ENCODE results near the gene TOGARAM2.

The TOGARAM2 gene

DNA sequence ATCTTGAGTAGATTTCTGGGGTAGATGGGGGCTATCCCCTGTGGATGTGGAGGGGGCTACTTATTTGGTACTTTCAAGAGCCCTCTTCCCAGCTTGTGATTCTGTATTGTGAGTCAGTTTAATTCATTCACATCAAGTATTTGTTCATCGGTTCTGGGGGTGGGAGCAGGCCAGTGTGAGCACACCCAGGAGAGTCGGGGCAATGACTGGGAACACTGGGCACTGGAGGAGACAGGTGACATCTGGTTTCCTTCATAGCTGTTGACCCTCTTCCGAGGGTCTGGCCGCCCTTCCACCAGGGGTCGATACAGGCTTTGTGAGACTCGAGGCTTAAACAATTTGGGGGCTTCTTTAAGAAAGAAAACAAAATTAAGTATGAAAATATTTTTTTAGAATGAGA, 2.5 kb upstream of the TOGARAM2 start:
- Histone ChIP-seq H3K4me2 (ENCODE audit: low read length) (no peak overlapping the region), H3K27ac (no peak overlapping the region), H3K36me3 (ENCODE audit: control insufficient read depth, insufficient read depth, low read length) (no peaks in the 10 kb centered on the region), H2AFZ (no peak overlapping the region), H3K4me3 (ENCODE audit: low read depth, low read length) (no peak overlapping the region), H3K27me3 (ENCODE audit: control insufficient read depth, insufficient read depth, low read length) (no peaks in the 10 kb centered on the region), H3K9me3 (ENCODE audit: control insufficient read depth, low read length) (no peaks in the 10 kb centered on the region), H3K79me2 (no peaks in the 10 kb centered on the region), H3K9ac (no peak overlapping the region), H3K4me1 (no peaks in the 10 kb centered on the region)
- TF ChIP-seq, protein P1, sequence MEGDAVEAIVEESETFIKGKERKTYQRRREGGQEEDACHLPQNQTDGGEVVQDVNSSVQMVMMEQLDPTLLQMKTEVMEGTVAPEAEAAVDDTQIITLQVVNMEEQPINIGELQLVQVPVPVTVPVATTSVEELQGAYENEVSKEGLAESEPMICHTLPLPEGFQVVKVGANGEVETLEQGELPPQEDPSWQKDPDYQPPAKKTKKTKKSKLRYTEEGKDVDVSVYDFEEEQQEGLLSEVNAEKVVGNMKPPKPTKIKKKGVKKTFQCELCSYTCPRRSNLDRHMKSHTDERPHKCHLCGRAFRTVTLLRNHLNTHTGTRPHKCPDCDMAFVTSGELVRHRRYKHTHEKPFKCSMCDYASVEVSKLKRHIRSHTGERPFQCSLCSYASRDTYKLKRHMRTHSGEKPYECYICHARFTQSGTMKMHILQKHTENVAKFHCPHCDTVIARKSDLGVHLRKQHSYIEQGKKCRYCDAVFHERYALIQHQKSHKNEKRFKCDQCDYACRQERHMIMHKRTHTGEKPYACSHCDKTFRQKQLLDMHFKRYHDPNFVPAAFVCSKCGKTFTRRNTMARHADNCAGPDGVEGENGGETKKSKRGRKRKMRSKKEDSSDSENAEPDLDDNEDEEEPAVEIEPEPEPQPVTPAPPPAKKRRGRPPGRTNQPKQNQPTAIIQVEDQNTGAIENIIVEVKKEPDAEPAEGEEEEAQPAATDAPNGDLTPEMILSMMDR (IDR thresholded peaks at IDR 0.05), result no peak

DNA sequence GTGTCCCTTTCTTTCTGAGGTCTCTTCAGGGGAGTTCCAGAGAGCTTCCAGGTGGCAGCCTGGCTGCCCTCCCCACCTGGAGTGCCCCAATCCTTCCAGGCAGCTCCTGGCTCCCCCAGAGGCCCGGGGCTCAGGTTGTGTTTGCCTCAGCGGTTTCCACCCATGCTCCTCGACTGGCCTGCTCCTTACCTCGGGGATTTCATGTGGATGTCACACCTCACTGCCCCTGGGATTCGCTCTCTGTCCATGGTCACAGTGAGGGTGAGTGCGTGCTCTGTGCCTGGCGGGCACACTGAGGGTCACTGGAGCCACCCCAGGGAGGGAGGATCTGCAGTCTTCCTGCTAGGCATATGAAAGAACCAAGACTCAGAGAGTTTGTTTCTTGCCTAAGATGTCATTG, 2.1 kb upstream of the TOGARAM2 start:
- no peak overlapping the region for H3K4me3 ChIP-seq (ENCODE audit: low read depth, low read length)
- TF ChIP-seq, protein P1 (IDR thresholded peaks at IDR 0.05), result no peak
- H3K79me2 ChIP-seq, result no peaks in the 10 kb centered on the region

DNA sequence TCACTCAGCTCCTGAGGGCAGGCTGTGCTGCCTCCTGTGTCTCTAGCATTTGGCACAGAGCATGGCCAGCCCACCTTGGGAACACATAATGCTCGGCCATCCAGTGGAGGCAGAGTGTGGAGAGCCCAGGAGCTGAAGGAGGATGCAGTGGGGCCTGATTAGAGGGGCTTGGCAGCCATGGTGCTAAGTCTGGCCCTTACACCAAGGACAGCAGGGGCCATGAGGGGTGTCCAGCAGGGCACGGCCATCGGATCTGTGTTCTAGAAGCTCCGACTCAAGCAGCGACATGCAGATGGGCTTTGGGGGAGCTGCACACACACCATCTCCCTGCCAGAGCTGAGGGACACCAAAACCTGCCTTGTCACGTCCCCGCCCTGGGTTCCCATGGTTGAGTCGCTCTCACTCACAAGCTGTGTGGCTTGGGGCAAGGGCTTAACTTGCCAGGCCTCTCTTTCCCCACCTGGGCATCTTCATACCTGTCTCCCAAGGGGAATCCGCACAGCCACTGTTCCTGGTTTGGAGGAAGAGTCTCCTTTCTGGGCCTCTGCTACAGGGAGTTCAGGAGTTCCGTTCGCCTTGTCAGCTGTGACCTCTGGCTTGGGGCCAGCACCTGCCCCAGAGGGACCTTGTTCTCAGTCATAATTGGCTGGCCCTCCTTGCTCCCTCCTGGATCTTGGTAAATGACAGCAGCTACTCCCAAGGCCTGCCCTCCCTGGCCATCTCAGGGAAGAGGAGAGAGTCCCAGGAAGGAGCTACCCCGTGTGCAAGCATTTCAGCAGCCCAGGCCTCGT, 1.3 kb upstream of the TOGARAM2 start:
- Histone ChIP-seq H3K27me3 (ENCODE audit: control insufficient read depth, insufficient read depth, low read length) (no peaks in the 10 kb centered on the region), H3K27ac (no peak overlapping the region), H3K4me2 (ENCODE audit: low read length) (no peak overlapping the region), H3K4me3 (ENCODE audit: low read depth, low read length) (no peak overlapping the region), H3K4me1 (no peaks in the 10 kb centered on the region), H3K9me3 (ENCODE audit: control insufficient read depth, low read length) (no peaks in the 10 kb centered on the region), H3K9ac (no peak overlapping the region), H3K36me3 (ENCODE audit: control insufficient read depth, insufficient read depth, low read length) (no peaks in the 10 kb centered on the region), H2AFZ (no peak overlapping the region), H3K79me2 (no peaks in the 10 kb centered on the region)
- TF ChIP-seq, protein P1 (IDR thresholded peaks at IDR 0.05), result no peak

More for the DNA sequence above, 2.1 kb upstream of the TOGARAM2 start:
- Histone ChIP-seq H2AFZ (no peak overlapping the region), H3K4me2 (ENCODE audit: low read length) (no peak overlapping the region), H3K27me3 (ENCODE audit: control insufficient read depth, insufficient read depth, low read length) (no peaks in the 10 kb centered on the region), H3K36me3 (ENCODE audit: control insufficient read depth, insufficient read depth, low read length) (no peaks in the 10 kb centered on the region), H3K9ac (no peak overlapping the region), H3K9me3 (ENCODE audit: control insufficient read depth, low read length) (no peaks in the 10 kb centered on the region), H3K27ac (no peak overlapping the region), H3K4me1 (no peaks in the 10 kb centered on the region)

DNA sequence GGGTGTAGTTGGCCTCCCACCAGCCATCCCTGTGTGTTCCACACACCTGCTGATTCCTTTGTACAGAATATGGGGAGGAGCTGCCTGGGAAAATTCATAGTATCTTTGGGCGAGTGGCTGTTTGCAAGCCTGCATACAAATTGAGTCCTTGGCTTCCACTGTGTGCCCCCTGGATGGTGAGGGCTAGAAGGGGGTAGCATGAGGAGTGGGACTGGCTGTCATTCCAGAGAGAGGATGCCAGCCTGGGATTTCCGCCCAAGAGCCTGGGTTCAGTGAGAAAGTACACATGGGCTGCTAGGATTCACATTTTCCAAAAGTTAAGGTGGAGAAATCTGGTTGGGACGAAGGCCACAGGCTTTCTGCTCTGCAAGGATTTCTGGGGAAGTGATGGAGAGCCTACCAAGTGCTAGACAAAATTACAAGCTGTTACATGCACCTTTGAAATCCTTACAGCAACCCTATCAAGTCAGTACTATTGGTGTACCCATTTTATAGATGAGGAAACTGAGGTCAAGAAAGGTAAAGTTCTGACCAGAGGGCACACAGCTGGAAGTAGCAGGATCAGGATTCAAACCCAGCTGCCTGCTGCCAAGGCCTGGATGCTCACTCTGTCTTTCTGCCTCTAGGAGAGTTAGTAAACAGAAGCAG, 606 bp upstream of the TOGARAM2 start:
- no peaks in the 10 kb centered on the region for H3K27me3 ChIP-seq (ENCODE audit: control insufficient read depth, insufficient read depth, low read length)
- H3K9ac ChIP-seq, result no peak overlapping the region
- TF ChIP-seq, protein P1 (IDR thresholded peaks at IDR 0.05), result no peak
- no peak overlapping the region for H2AFZ ChIP-seq
- no peak overlapping the region for H3K27ac ChIP-seq
- H3K36me3 ChIP-seq (ENCODE audit: control insufficient read depth, insufficient read depth, low read length), result no peaks in the 10 kb centered on the region
- no peaks in the 10 kb centered on the region for H3K4me1 ChIP-seq
- H3K9me3 ChIP-seq (ENCODE audit: control insufficient read depth, low read length), result no peaks in the 10 kb centered on the region
- no peaks in the 10 kb centered on the region for H3K79me2 ChIP-seq
- no peak overlapping the region for H3K4me2 ChIP-seq (ENCODE audit: low read length)
- H3K4me3 ChIP-seq (ENCODE audit: low read depth, low read length), result no peak overlapping the region
